Neural cell (in vitro differentiated cells): ENCODE results near the gene KBTBD12. TPM values are rescaled to one million over a fixed set of nuclear protein-coding genes. Genes with fewer than 3 reads are reported as not detected.

Experiments
- H2AFZ ChIP-seq: fragments of 200-600, 300-800 bp; sonication (generic), shearing (Covaris generic); 2 replicates; pipeline ENCODE4 v1.6.0; 2014; ENCODE audit warnings: low read depth, mild to moderate bottlenecking, antibody characterized with exemption, low read length, moderate library complexity
- H3F3A ChIP-seq: fragments of 200-600 bp; shearing (Covaris generic); 2 replicates; pipeline ENCODE4 v1.6.1; 2016; ENCODE audit warnings: mild to moderate bottlenecking, moderate library complexity, mixed read lengths, antibody characterized with exemption, low read length; ENCODE audit not compliant: insufficient read depth, poor library complexity, severe bottlenecking
- H3K27ac ChIP-seq: fragments of 200-600, 300-800 bp; sonication (generic), shearing (Covaris generic); 2 replicates; pipeline ENCODE4 v1.5.1; 2014; ENCODE audit warnings: mild to moderate bottlenecking, low read length, moderate library complexity
- H3K27me3 ChIP-seq: fragments of 300-800, 200-600 bp; sonication (generic), shearing (Covaris generic); 2 replicates; pipeline ENCODE4 v1.6.0; 2014; ENCODE audit warnings: mild to moderate bottlenecking, low read depth, low read length, moderate library complexity; ENCODE audit not compliant: insufficient read depth
- H3K36me3 ChIP-seq: fragments of 300-800, 200-600 bp; sonication (generic), shearing (Covaris generic); 2 replicates; pipeline ENCODE4 v1.5.1; 2014; ENCODE audit warnings: mild to moderate bottlenecking, antibody characterized with exemption, low read length, moderate library complexity; ENCODE audit not compliant: insufficient read depth
- H3K4me2 ChIP-seq: fragments of 300-800, 200-600 bp; sonication (generic), shearing (Covaris generic); 2 replicates; pipeline ENCODE4 v1.6.0; 2014; ENCODE audit warnings: mild to moderate bottlenecking, low read length
- H3K4me3 ChIP-seq: fragments of 300-800, 200-600 bp; sonication (generic), shearing (Covaris generic); 2 replicates; pipeline ENCODE4 v1.5.1; 2014; ENCODE audit warnings: mild to moderate bottlenecking, low read length, moderate library complexity
- H3K79me2 ChIP-seq: fragments of 200-600 bp; shearing (Covaris generic); replicated peaks from 2 replicates; pipeline ENCODE4 v1.6.0; 2014; ENCODE audit warnings: mild to moderate bottlenecking, low read length, moderate library complexity; ENCODE audit not compliant: insufficient read depth
- H3K9ac ChIP-seq: fragments of 300-800, 200-600 bp; sonication (generic), shearing (Covaris generic); 2 replicates; pipeline ENCODE4 v1.6.1; 2016; ENCODE audit warnings: mild to moderate bottlenecking, low read length, mixed read lengths
- H3K9me2 ChIP-seq: fragments of 200-600 bp; shearing (Covaris generic); 2 replicates; pipeline ENCODE4 v1.6.1; 2016; ENCODE audit warnings: mild to moderate bottlenecking, low read length, mixed read lengths; ENCODE audit not compliant: insufficient read depth
- H3K9me3 ChIP-seq: fragments of 200-600, 300-800 bp; sonication (generic), shearing (Covaris generic); 2 replicates; pipeline ENCODE4 v1.6.1; 2016; ENCODE audit warnings: mild to moderate bottlenecking, mixed run types, low read length, moderate library complexity, mixed read lengths
- H4K20me1 ChIP-seq: fragments of 200-600 bp; shearing (Covaris generic); 2 replicates; pipeline ENCODE4 v1.6.1; 2016; ENCODE audit warnings: mild to moderate bottlenecking, mixed run types; ENCODE audit not compliant: insufficient read depth
- EP300 ChIP-seq: fragments of 450-650 bp; conservative IDR thresholded peaks from 2 replicates; pipeline ENCODE4 v1.6.1; 2014; ENCODE audit warnings: antibody characterized with exemption, mild to moderate bottlenecking, moderate library complexity; ENCODE audit not compliant: poor library complexity, severe bottlenecking
- EZH2 ChIP-seq: fragments of 200-600, 300-800 bp; shearing (Covaris generic), sonication (generic); IDR thresholded peaks from 2 replicates; pipeline ENCODE4 v1.6.1; 2014; ENCODE audit warnings: antibody characterized with exemption, low read length, borderline replicate concordance, mild to moderate bottlenecking; ENCODE audit not compliant: insufficient read depth, poor library complexity, severe bottlenecking
- MXI1 ChIP-seq: fragments of 450-650 bp; conservative IDR thresholded peaks from 2 replicates; pipeline ENCODE4 v1.6.1; 2014; ENCODE audit warnings: antibody characterized with exemption, mild to moderate bottlenecking; ENCODE audit not compliant: poor library complexity, severe bottlenecking
- POLR2AphosphoS5 ChIP-seq: IDR thresholded peaks from 2 replicates; pipeline ENCODE4 v1.6.1; 2012
- RAD21 ChIP-seq: fragments of 450-650 bp; conservative IDR thresholded peaks from 2 replicates; pipeline ENCODE4 v1.6.1; 2014; ENCODE audit warnings: antibody characterized with exemption, mild to moderate bottlenecking, moderate library complexity
- REST ChIP-seq: IDR thresholded peaks from 2 replicates; pipeline ENCODE4 v1.6.1; 2012; ENCODE audit warnings: borderline replicate concordance
- SMC3 ChIP-seq: fragments of 450-650 bp; conservative IDR thresholded peaks from 2 replicates; pipeline ENCODE4 v1.6.1; 2014; ENCODE audit warnings: antibody characterized with exemption, mild to moderate bottlenecking, moderate library complexity; ENCODE audit not compliant: poor library complexity
- TAF1 ChIP-seq: IDR thresholded peaks from 2 replicates; pipeline ENCODE4 v1.6.1; 2012; ENCODE audit warnings: low read depth
- polyA plus RNA-seq: library from polyadenylated mRNA; depleted of rRNA; stranded (reverse); fragments of >200 nt; gene quantifications from 2 replicates; pipeline ENCODE4 v1.2.3, GENCODE V29; 2014
- TF ChIP-seq, protein P1 (sequence below): fragments of 450-650 bp; IDR thresholded peaks from 2 replicates; pipeline ENCODE4 v1.5.1; 2014; ENCODE audit warnings: antibody characterized with exemption, mild to moderate bottlenecking, moderate library complexity; ENCODE audit not compliant: poor library complexity, severe bottlenecking

The KBTBD12 gene
- polyA plus RNA-seq, 1 donor from 2014 or later: not detected

GRCh38 chr3:127986803-127987202 is 71.8 kb downstream of the KBTBD12 start:
- Histone ChIP-seq H3K9ac (no peak overlapping the region), H3K4me2 (no peak overlapping the region), H4K20me1 (no peaks in the 10 kb centered on the region), H3K36me3 (no peaks in the 10 kb centered on the region), H3K9me3 (no peaks in the 10 kb centered on the region), H3K27ac (no peak overlapping the region), H3K79me2 (no peaks in the 10 kb centered on the region), H3K4me3 (no peak overlapping the region), H2AFZ (no peak overlapping the region), H3F3A (no peaks in the 10 kb centered on the region), H3K27me3 (no peaks in the 10 kb centered on the region), H3K9me2 (no peaks in the 10 kb centered on the region)
- TF ChIP-seq TAF1 (no peak), POLR2AphosphoS5 (no peak), SMC3 (no peak), EP300 (no peak), EZH2 (no peak), RAD21 (no peak), REST (no peak), MXI1 (no peak)
- TF ChIP-seq, protein P1, sequence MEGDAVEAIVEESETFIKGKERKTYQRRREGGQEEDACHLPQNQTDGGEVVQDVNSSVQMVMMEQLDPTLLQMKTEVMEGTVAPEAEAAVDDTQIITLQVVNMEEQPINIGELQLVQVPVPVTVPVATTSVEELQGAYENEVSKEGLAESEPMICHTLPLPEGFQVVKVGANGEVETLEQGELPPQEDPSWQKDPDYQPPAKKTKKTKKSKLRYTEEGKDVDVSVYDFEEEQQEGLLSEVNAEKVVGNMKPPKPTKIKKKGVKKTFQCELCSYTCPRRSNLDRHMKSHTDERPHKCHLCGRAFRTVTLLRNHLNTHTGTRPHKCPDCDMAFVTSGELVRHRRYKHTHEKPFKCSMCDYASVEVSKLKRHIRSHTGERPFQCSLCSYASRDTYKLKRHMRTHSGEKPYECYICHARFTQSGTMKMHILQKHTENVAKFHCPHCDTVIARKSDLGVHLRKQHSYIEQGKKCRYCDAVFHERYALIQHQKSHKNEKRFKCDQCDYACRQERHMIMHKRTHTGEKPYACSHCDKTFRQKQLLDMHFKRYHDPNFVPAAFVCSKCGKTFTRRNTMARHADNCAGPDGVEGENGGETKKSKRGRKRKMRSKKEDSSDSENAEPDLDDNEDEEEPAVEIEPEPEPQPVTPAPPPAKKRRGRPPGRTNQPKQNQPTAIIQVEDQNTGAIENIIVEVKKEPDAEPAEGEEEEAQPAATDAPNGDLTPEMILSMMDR: no peak

GRCh38 chr3:127987309-127987995 is 72.4 kb downstream of the KBTBD12 start:
- Histone ChIP-seq H2AFZ (no peak overlapping the region), H3K4me3 (no peak overlapping the region), H3K9me3 (no peaks in the 10 kb centered on the region), H3F3A (no peaks in the 10 kb centered on the region), H3K9ac (no peak overlapping the region), H3K27ac (no peak overlapping the region), H3K9me2 (no peaks in the 10 kb centered on the region), H3K4me2 (no peak overlapping the region), H3K36me3 (no peaks in the 10 kb centered on the region), H4K20me1 (no peaks in the 10 kb centered on the region), H3K27me3 (no peaks in the 10 kb centered on the region), H3K79me2 (no peaks in the 10 kb centered on the region)
- no peak for TF ChIP-seq SMC3
- TF ChIP-seq REST: no peak
- no peak for TF ChIP-seq POLR2AphosphoS5
- no peak for TF ChIP-seq EP300
